ENCODE data around the gene ISOC2.

ISOC2 gene

DNA sequence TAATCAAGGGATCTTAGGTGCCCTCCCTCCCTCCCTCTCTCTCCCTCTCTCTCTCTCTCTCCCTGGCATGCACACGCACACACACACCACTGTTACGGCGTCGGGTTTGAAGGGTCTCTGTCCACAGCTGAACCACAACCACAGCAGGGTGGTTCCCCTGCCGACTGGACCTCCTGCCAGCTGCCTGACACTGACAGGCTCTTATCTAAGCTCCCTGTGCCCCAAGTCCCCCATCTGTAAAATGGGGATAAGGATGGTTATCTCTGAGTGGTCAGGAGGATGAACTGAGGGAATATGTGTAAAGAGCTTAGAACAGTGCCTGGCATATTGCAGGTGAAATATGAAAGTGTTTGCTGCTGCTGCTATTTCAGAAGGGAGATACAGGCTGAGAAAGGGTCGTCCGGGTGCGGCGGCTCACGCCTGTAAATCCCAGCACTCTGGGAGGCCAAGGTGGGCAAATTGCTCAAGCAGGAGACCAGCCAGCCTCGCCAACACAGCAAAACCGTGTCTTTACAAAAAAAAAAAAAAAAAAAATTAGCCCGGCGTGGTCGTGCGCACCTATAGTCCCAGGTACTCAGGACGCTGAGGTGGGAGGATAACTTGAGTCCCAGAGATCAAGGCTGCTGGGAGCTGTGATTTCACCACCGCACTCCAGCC lies 17.5 kb downstream of the ISOC2 start:
- no peaks in the 10 kb centered on the region for H3K36me3 Mint-ChIP-seq (ENCODE audit: low read depth)
- peaks cover 14% of the 10 kb centered on the region for H3K27me3 Mint-ChIP-seq (ENCODE audit: low read depth)
- H3K9me3 Mint-ChIP-seq = peaks cover 9% of the 10 kb centered on the region
- no peak overlapping the region for H3K27ac Mint-ChIP-seq
- peak overlapping the region; percentile 30 to 66 (median 55) for H3K4me3 Mint-ChIP-seq
- H3K4me1 Mint-ChIP-seq = peaks cover 17% of the 10 kb centered on the region
- TF ChIP-seq, protein P1, sequence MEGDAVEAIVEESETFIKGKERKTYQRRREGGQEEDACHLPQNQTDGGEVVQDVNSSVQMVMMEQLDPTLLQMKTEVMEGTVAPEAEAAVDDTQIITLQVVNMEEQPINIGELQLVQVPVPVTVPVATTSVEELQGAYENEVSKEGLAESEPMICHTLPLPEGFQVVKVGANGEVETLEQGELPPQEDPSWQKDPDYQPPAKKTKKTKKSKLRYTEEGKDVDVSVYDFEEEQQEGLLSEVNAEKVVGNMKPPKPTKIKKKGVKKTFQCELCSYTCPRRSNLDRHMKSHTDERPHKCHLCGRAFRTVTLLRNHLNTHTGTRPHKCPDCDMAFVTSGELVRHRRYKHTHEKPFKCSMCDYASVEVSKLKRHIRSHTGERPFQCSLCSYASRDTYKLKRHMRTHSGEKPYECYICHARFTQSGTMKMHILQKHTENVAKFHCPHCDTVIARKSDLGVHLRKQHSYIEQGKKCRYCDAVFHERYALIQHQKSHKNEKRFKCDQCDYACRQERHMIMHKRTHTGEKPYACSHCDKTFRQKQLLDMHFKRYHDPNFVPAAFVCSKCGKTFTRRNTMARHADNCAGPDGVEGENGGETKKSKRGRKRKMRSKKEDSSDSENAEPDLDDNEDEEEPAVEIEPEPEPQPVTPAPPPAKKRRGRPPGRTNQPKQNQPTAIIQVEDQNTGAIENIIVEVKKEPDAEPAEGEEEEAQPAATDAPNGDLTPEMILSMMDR (IDR thresholded peaks at IDR 0.05; ENCODE audit: unreplicated experiment in 3 of 3) = no peak

DNA sequence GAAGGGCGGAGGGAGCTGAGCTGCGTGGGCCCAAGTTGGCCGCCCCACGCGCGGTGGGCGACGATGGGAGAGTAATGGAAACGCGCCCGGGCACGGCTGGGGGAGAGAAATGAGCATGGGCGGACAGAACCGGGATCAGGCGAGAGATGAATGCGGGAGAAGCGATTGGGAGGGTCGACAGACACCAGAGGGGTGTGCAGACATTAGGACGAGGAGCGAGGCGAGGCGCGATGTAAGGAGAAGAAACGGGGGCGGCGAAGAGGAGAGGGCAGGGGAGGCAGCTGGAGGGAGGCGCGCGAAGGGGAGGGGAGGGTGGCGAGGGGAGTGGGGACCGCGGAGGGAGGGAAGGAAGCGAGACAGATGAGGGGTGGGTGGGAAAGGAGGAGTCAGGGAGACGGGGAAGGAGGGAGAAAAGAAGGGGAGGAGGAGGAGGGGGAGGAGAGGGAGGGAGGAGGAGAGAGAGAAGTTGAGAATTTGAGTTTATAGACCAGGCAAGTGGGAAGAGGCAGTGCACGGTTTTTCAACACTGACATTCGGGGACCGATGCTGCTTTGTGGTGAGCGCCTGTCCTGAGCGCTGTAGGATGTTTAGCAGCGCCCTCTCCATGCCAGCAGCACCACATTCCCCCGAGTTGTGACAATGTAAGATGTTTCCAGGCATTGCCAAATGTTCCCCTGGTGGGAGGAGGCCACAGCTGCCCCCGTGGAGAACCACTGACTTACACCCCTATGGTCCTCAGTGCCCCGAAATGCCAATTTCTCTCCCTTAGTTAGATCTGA lies 18.2 kb downstream of the ISOC2 start, which contains the start of gene SHISA7:
Gene SHISA7 (minus strand): TSS at position 256 of the 779 bp plus-strand sequence. CDS start 437 bp downstream, outside the sequence.
- Mint-ChIP-seq H3K27ac (no peak within 1 kb of the TSS), H3K9me3 (peaks cover 9% of the 10 kb centered on the region), H3K4me1 (peaks cover 17% of the 10 kb centered on the region), H3K36me3 (ENCODE audit: low read depth) (no peaks in the 10 kb centered on the region), H3K4me3 (peak within 1 kb of the TSS; percentile 61 to 77 (median 66)), H3K27me3 (ENCODE audit: low read depth) (peaks cover 21% of the 10 kb centered on the region)
- TF ChIP-seq, protein P1 (IDR thresholded peaks at IDR 0.05; ENCODE audit: unreplicated experiment in 3 of 3) = no peak

DNA sequence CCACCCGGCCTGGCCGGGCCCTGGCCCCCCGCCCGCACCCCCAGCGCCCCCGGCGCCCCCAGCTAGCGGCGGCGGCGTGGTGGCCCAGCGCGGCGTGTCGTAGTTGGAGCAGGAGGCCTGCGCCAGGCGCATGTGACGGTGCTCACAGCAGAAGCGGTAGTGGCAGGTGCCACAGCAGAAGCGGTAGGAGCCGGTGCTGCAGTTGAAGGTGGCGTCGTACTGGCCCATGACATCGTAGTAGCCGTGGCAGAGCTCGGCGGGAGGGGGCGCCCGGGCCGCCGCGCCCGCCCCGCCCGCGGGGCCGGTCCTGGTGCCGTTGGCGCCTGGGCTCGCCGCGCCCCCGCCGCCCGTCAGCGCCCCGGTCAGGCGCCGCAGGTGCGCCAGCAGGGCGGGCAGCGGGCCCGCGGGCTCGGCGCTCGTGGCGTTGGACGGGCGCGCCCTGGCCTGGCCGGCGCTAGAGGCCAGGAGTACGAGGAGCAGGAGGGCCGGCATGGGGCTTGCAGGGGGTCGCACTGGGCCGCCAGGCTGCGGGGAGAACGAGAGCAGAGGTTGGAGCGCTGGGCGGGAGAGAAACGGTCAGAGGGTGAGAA lies 19.0 kb downstream of the ISOC2 start:
- peak overlapping the region in 1 of 3 experiments; percentile 49 for H3K4me3 Mint-ChIP-seq
- no peaks in the 10 kb centered on the region for H3K36me3 Mint-ChIP-seq (ENCODE audit: low read depth)
- H3K4me1 Mint-ChIP-seq = peaks cover 19% of the 10 kb centered on the region
- H3K27me3 Mint-ChIP-seq (ENCODE audit: low read depth) = peaks cover 27% of the 10 kb centered on the region
- no peak overlapping the region for H3K27ac Mint-ChIP-seq
- TF ChIP-seq, protein P1 (IDR thresholded peaks at IDR 0.05; ENCODE audit: unreplicated experiment in 3 of 3) = no peak
- H3K9me3 Mint-ChIP-seq = peaks cover 9% of the 10 kb centered on the region

DNA sequence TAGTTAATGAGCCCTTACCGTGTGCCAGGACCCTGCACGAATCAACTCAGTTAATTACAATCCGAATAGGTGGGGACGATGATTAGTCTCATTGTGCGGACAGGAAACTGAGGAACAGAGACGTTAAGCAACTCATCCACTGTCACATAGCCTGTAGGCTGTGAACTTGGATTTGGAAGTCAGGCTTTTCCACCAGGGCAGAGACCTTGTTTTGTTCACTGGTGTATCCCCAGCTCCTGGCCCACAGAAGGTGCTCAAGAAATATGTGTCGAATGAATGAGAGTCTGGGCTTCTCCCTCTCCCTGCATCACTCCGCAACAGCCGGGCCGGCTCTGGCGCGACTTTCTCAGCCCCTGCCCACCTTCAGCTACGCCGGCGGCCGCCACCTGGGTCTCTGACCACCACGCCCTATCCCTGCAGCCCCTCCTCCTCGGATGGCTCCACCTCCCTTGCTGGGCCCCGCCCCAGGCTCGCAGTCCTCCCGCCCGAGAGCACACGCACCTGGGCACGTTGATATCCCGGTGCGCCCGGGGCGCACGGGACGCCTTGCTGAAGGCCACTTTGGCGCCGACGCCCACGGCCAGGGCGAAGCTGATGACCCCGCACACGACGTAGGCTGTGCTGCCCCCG lies 19.6 kb downstream of the ISOC2 start:
- no peaks in the 10 kb centered on the region for H3K36me3 Mint-ChIP-seq (ENCODE audit: low read depth)
- H3K4me3 Mint-ChIP-seq = peak overlapping the region in 2 of 3 experiments; percentile 4 to 24
- peaks cover 33% of the 10 kb centered on the region for H3K27me3 Mint-ChIP-seq (ENCODE audit: low read depth)
- H3K27ac Mint-ChIP-seq = no peak overlapping the region
- peaks cover 9% of the 10 kb centered on the region for H3K9me3 Mint-ChIP-seq
- TF ChIP-seq, protein P1 (IDR thresholded peaks at IDR 0.05; ENCODE audit: unreplicated experiment in 3 of 3) = no peak
- H3K4me1 Mint-ChIP-seq = peaks cover 22% of the 10 kb centered on the region

DNA sequence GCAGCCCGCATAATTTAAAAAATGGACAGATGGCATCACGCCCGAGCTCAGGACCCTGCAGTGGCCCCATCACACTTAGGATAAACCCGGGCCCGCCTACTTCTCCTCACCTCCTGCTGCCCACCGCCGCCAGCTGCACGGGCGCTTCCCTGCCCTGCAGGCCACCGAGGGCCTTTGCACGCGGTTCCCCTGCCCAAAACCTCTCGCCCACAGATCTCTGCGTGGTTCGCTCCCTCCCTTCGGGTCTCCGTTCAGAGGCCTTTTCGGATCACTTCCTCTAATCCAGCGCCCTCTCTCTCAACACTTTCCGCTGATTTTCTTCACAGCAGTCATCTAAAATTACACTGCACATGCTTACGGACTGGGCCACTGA lies 20.1 kb downstream of the ISOC2 start:
- H3K4me3 Mint-ChIP-seq = peak overlapping the region; percentile 4 to 24 (median 8)
- H3K27me3 Mint-ChIP-seq (ENCODE audit: low read depth) = peaks cover 37% of the 10 kb centered on the region
- TF ChIP-seq, protein P1 (IDR thresholded peaks at IDR 0.05; ENCODE audit: unreplicated experiment in 3 of 3) = no peak
- H3K9me3 Mint-ChIP-seq = peaks cover 9% of the 10 kb centered on the region
- peaks cover 22% of the 10 kb centered on the region for H3K4me1 Mint-ChIP-seq
- H3K36me3 Mint-ChIP-seq (ENCODE audit: low read depth) = no peaks in the 10 kb centered on the region
- no peak overlapping the region for H3K27ac Mint-ChIP-seq

All from nephron (organoid).